HG03442 (cell line): ENCODE measurements around the gene LLPH.

ENCODE experiments used
- ATAC-seq: cut with Tn5 transposase; IDR thresholded peaks from one replicate; pipeline ENCODE4 v1.9.1; 2021; ENCODE audit warnings: mild to moderate bottlenecking, moderate library complexity; ENCODE audit not compliant: unreplicated experiment

Gene LLPH

GRCh38 chr12:66143868-66144267, 13.3 kb upstream of the LLPH start:
- no peak for ATAC-seq

- no peak for ATAC-seq
These were observed 12.3 kb upstream of the LLPH start for GRCh38 chr12:66142826-66143225.

GRCh38 chr12:66141299-66141698, 10.7 kb upstream of the LLPH start:
- no peak for ATAC-seq

DNA sequence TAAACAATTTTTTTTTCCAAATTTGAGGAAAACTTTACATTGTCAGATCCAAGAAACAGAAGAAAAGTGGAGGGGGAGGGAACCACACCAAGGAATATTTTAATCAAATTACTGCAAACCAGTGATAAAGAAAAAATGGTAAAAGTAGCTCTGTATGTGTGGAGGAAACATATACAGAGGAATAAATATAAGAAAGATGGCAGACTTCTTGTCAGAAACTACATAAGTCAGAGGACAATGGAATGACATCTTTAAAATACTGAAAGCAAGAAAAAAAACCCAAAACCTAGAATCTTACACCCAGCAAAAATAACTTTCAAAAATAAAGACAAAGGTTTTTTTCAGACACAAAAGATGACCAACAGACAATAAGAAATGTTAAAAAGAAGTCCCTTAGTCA, 10.2 kb upstream of the LLPH start:
- ATAC-seq, result no peak

DNA sequence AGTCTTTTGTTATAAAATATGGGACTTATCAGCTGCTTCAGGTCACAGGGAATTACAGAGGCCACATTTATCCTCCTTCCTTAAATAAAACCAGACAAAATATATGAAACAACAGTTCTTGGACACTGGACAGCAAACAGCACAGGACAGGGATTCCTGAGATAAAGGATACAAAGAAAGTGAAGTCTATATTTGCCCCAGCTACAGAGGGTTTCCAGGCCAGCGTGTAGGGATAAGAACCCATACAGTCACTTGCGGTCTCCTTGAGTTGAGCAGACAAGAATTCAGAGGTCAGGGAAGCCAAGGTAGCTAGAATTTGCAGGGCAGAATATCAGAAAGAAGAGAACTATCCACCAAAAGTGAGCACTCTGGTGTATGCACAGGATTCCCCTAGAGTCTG, 8.8 kb upstream of the LLPH start:
- no peak for ATAC-seq

DNA sequence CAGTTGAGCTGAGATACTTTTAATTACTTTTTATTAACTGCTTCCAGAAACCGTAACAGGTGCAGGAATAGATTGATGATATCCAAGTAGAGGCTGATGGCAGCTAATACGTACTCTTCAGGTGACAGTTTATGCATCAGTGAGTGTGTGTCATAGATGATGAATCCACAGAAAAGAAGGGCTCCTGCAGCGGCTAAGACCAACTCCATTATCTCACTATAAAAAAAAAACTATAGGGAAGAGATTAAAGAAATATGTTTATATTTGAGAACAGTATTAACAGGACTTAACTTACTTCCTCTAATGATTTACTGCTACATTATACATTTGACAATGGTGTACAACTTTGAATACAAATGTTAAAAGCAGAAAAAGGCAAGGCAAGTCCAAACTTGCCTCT, 7.4 kb upstream of the LLPH start:
- no peak for ATAC-seq

DNA sequence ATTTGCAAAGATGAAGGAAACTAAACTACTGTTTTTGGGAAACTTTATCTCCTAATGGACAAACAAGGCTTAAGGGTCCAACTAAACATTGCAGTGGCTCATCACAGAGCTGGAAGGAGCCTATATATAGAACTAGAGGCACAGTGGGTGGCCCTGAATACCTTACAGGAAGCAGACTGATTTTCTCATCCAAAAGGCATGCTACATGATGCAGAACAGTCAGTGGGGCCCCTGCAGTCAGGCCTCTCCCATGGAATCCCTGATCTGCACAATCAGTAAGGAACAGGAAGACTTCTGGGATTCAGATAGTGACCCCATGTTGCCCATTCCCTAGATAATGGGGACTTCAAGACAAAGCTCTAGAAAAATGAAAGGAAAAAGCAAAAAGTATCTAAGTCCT, 1.9 kb upstream of the LLPH start:
- ATAC-seq, result no peak

DNA sequence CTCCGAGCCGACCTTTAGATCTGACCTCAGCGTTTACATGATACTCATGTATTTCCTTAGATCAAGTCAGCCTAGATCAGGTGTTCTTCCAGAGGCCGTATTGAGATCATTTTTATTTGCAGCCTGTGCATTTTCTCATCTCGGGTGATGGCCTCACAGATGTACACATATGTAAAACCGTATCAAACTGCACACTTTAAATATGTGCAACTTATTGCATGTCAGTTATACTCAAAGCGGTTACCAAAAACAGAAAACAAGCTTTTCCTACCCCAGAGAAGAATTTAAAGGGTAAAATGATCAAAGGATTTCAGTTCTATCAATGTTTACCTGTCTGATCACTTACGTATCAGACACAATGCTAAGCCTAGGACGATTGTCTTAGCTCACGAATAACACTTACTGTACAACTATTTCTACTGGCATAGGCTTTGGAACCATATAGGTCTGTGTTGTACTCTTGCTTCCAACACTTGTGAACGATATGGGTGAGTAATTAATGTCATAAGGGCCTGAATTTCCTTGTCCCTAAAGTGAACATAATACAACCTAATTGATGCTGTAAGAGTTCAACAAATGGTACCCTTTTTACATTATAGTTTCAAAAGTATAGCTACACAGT, 628 bp upstream of the LLPH start:
- ATAC-seq, result no peak

DNA sequence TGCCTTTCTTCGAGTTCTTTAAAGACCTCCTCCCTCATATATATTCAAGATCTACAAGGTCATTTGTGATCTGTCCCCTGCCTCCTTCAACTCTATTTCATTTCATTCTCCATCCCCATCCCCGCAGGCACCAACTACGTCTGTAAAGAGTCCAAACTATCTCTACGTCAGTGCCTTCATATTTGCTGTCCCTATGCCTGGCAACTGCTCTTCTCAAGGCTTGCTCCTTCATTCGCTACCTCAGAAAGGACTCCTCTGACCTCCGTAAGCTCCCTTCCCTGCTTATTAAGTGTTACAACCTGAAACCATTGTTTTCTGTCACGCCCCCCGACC, 650 bp downstream of the LLPH start:
- ATAC-seq, result no peak

- ATAC-seq, result no peak
These were observed 2.9 kb downstream of the LLPH start for GRCh38 chr12:66127650-66128049.

DNA sequence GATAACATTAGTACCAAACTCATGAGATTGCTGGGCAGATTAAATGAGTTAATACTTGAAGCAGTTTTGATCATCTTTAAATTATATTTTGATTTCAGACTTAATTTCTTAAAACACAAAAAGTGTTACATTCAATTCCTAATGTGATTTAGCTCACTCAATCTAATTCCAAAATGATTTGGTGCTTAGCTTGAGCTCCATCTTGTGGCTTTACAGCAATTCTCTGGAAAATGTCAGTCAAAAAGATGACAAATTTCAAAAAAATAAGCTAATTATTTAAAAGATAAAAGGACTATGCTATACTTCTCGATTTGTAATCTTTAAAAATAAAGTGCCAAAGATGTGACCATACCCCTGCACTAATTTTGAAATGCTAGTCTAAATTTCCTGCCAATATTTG, 10.1 kb downstream of the LLPH start:
- no peak for ATAC-seq

- ATAC-seq, result no peak
These were observed 10.7 kb downstream of the LLPH start for GRCh38 chr12:66119870-66120241.

GRCh38 chr12:66119229-66119869, 11.2 kb downstream of the LLPH start:
- ATAC-seq, result no peak

GRCh38 chr12:66118240-66118891, 12.2 kb downstream of the LLPH start:
- ATAC-seq, result no peak

GRCh38 chr12:66117242-66117641, 13.3 kb downstream of the LLPH start:
- no peak for ATAC-seq

DNA sequence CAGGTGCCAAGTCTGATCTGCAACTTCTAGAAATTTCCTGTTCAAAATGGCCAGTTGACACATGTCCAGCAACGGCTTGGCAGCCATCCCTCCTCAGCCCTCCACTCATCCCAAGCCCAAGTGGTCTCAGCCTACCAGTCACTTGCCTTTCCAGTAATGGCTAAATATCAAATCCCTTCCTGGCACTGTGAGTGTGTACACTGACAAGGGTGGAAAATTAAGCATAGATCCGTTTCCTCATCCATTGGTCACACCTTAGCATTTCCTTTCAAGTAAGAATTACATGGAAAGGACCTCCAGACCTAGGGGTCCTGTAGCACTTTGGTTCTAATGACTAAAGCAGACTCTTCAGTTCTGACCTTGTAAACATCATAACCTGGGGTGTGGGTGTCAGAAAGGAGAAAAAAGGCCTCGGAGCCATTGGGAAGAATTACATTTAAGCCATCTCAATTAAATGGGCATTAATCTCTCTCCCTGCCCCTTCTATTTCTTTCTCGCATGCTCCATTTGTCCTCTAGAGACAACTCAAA, 15.4 kb downstream of the LLPH start:
- ATAC-seq, result no peak

DNA sequence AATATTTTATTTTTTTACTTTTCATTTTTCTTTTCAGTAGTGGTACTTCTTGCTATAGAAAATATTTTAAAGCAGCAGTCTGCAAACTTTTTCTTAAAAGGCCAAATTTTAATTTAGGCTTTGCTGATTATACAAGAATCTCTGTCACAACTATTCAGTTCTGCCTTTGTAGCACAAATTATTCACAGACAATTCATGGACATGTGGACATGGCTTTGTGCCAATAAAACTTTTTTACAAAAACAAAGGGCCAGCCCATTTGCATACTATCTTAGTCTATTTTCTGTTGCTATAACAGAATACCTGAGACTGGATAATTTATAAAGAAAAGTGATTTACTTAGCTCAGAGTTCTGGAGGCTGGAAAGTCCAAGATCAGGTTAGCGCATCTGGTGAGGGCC, 17.1 kb downstream of the LLPH start:
- no peak for ATAC-seq

GRCh38 chr12:66111605-66112004, 18.9 kb downstream of the LLPH start:
- ATAC-seq, result no peak

- no peak for ATAC-seq
These were observed 21.5 kb downstream of the LLPH start for GRCh38 chr12:66109056-66109455.

GRCh38 chr12:66108386-66108785, 22.2 kb downstream of the LLPH start:
- ATAC-seq, result no peak

GRCh38 chr12:66107451-66107915, 23.1 kb downstream of the LLPH start:
- ATAC-seq, result peak; percentile 92
